ENCODE data around the gene SLC37A1. TPM values are rescaled to one million over a fixed set of nuclear protein-coding genes. Genes with fewer than 3 reads are reported as not detected.

Gene SLC37A1
- total RNA-seq, 2 donors from 2014 or later: 98.5 to 118 TPM

DNA sequence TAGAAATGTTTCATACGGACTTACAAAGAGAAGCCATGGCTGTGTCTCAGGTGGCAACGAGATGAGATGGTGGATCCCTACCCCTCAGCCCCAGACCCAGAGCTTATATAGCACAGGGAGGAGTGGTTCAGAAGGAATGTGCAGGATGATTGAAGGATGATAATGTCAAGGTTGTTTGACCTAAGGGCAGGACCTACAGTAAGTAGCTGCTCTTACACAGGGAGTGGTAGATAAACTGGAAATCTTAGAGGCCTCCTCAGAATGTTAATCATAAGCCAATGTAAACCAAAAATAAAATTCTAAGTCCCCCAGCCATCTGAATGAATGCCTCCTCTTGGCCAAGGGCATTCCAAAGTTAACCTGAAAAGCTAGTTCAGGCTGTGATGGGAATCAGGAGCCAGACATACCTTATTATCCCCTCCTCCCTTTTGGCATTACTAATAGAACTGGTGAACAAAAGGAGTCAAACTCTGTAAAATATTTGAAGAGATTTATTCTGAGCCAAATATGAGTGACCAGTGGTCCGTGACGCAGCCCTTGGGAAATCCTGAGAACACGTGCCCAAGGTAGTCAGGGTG, 94.0 kb downstream of the SLC37A1 start:
- no peaks in the 10 kb centered on the region for H3K36me3 ChIP-seq
- no peaks in the 10 kb centered on the region for H3K4me1 ChIP-seq
- no peaks in the 10 kb centered on the region for H3K27me3 ChIP-seq
- H3K9ac ChIP-seq (ENCODE audit: low read depth in 2 of 2, low read length in 2 of 2): no peak overlapping the region
- H3K4me3 ChIP-seq: no peak overlapping the region
- intact Hi-C loops (cut with DNase I): no loop called here
- DNase-seq: no peak
- no peak overlapping the region for H3K27ac ChIP-seq
- no peaks in the 10 kb centered on the region for H3K9me3 ChIP-seq
- TF ChIP-seq, protein P1, sequence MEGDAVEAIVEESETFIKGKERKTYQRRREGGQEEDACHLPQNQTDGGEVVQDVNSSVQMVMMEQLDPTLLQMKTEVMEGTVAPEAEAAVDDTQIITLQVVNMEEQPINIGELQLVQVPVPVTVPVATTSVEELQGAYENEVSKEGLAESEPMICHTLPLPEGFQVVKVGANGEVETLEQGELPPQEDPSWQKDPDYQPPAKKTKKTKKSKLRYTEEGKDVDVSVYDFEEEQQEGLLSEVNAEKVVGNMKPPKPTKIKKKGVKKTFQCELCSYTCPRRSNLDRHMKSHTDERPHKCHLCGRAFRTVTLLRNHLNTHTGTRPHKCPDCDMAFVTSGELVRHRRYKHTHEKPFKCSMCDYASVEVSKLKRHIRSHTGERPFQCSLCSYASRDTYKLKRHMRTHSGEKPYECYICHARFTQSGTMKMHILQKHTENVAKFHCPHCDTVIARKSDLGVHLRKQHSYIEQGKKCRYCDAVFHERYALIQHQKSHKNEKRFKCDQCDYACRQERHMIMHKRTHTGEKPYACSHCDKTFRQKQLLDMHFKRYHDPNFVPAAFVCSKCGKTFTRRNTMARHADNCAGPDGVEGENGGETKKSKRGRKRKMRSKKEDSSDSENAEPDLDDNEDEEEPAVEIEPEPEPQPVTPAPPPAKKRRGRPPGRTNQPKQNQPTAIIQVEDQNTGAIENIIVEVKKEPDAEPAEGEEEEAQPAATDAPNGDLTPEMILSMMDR (IDR thresholded peaks at IDR 0.05): no peak

DNA sequence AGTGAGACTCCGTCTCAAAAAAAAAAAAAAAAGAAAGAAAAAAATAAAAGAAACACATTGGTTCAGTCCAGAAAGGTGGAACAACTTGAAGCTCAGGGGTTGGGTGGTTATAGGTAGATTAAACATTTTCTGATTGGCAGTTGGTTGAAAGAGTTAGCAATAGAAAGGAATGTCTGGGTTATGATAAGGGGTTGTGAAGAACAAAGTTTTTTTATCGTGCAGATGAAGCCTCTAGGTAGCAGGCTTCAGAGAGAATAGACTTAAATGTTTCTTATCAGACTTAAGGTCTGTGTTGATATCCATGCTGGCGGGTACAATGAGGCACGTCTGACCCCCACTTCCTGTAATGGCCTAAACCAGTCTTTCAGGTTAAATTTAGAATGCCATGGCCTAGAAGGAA, 94.8 kb downstream of the SLC37A1 start:
- no peaks in the 10 kb centered on the region for H3K36me3 ChIP-seq
- no peaks in the 10 kb centered on the region for H3K27me3 ChIP-seq
- DNase-seq: no peak
- no peak overlapping the region for H3K4me3 ChIP-seq
- H3K27ac ChIP-seq: no peak overlapping the region
- intact Hi-C loops (cut with DNase I): no loop called here
- TF ChIP-seq, protein P1 (IDR thresholded peaks at IDR 0.05): no peak
- H3K9me3 ChIP-seq: no peaks in the 10 kb centered on the region
- no peaks in the 10 kb centered on the region for H3K4me1 ChIP-seq
- H3K9ac ChIP-seq (ENCODE audit: low read depth in 2 of 2, low read length in 2 of 2): no peak overlapping the region

DNA sequence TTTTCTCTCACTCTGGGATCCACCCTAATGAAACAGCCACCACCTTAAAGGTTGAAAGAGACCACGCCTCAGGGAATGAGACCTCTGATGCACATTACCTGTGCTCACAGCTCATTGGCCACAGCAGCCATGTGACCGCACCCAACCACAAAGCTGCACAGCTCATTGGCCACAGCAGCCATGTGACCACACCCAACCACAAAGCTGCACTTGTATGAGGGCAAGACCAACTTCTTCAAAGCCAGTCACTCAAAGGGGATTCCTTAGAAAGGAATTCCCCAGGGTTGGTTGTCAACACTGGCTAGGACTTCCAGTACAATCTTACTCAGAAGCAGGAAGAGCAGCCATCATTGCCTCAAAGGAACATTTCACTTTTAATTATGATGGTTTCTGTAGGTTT, 96.2 kb downstream of the SLC37A1 start:
- no peak overlapping the region for H3K27ac ChIP-seq
- H3K9me3 ChIP-seq: no peaks in the 10 kb centered on the region
- no peak overlapping the region for H3K9ac ChIP-seq (ENCODE audit: low read depth in 2 of 2, low read length in 2 of 2)
- no peaks in the 10 kb centered on the region for H3K4me1 ChIP-seq
- no peaks in the 10 kb centered on the region for H3K27me3 ChIP-seq
- no peak for DNase-seq
- H3K4me3 ChIP-seq: no peak overlapping the region
- no peaks in the 10 kb centered on the region for H3K36me3 ChIP-seq
- intact Hi-C loops (cut with DNase I): no loop called here
- TF ChIP-seq, protein P1 (IDR thresholded peaks at IDR 0.05): no peak

DNA sequence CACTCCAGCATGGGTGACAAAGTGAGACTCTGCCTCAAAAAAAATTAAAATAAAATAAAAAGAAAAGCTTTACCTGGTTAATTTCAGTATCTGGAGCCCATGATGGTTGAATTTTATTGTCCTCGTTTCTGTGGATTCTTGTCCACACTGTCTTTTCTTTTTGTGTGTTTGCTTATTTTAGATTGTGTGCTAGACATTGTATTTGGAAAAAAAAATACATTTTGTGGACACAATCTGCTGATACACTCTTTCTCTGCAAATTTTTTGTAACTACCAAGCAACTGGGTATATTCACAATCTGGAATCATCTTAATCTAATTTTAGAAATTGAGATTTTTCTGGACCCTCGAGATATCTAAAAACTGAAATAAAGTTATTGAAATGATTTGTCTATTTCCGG, 98.2 kb downstream of the SLC37A1 start:
- TF ChIP-seq, protein P1 (IDR thresholded peaks at IDR 0.05): no peak
- no peak for DNase-seq
- Histone ChIP-seq H3K9me3 (no peaks in the 10 kb centered on the region), H3K4me1 (no peaks in the 10 kb centered on the region), H3K27ac (no peak overlapping the region), H3K4me3 (no peak overlapping the region), H3K27me3 (no peaks in the 10 kb centered on the region), H3K9ac (ENCODE audit: low read depth in 2 of 2, low read length in 2 of 2) (no peak overlapping the region), H3K36me3 (no peaks in the 10 kb centered on the region)
- intact Hi-C loops (cut with DNase I): no loop called here

DNA sequence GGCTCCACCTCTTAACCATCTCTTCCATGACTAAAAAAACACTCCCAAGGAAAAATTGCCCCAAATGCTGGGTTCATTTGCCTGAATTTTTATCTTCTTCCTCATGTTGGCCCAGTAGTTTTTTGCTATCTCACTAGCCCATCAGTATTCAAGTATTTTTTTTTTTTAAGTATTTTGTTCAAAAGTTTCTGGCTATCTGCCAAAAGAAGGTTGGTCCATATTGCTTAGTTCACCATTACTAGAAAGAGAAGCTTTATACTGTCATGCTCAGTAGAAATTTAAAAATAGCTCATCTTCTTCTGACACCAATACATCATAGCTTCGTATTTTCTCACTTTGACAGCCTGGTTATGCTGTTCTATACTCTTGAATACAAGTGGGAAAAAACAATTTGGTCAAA, 98.7 kb downstream of the SLC37A1 start:
- intact Hi-C loops (cut with DNase I): no loop called here
- Histone ChIP-seq H3K27me3 (no peaks in the 10 kb centered on the region), H3K4me1 (no peaks in the 10 kb centered on the region), H3K9ac (ENCODE audit: low read depth in 2 of 2, low read length in 2 of 2) (no peak overlapping the region), H3K27ac (no peak overlapping the region), H3K4me3 (no peak overlapping the region), H3K36me3 (no peaks in the 10 kb centered on the region), H3K9me3 (no peaks in the 10 kb centered on the region)
- TF ChIP-seq, protein P1 (IDR thresholded peaks at IDR 0.05): no peak
- no peak for DNase-seq

Measured in colonic mucosa (tissue), 4 donors.